OCI-LY7 (cell line): ENCODE measurements around the gene PTH1R. TPM values are rescaled to one million over a fixed set of nuclear protein-coding genes. Genes with fewer than 3 reads are reported as not detected.

Source experiments
- BruUV-seq: library from RNA; stranded (reverse); fragments of 400-500 nt; replicated peaks from 2 replicates; lab custom pipeline; 2021; lab: Mats Ljungman, UMichigan
- CTCF ChIA-PET: fragments of 300-600 bp; sonication (Branson Sonifier 250); formaldehyde crosslinking; loops from one replicate; lab custom pipeline; 2022; ENCODE audit warnings: antibody characterized with exemption; ENCODE audit not compliant: unreplicated experiment; lab: Charles Lee
- POLR2A ChIA-PET: fragments of 300-600 bp; sonication (Branson Sonifier 250); formaldehyde crosslinking; loops from one replicate; lab custom pipeline; 2022; ENCODE audit warnings: antibody characterized with exemption; lab: Charles Lee
- DNase-seq: peaks from one replicate; pipeline ENCODE4 v3.0.0-alpha.2; 2015; ENCODE audit warnings: low spot score
- H2AFZ ChIP-seq: fragments of 200-600 bp; sonication (generic), shearing (Covaris generic); 2 replicates; pipeline ENCODE4 v1.6.1; 2014; ENCODE audit warnings: mild to moderate bottlenecking, antibody characterized with exemption, low read length, moderate library complexity
- H3K27ac ChIP-seq: fragments of 200-600 bp; sonication (generic); 2 replicates; pipeline ENCODE4 v1.5.1; 2014; ENCODE audit warnings: mixed run types, low read depth, mild to moderate bottlenecking, moderate library complexity, low read length, inconsistent platforms; ENCODE audit not compliant: poor library complexity, severe bottlenecking
- H3K36me3 ChIP-seq: fragments of 200-600 bp; sonication (generic); 2 replicates; pipeline ENCODE4 v1.6.1; 2014; ENCODE audit warnings: mild to moderate bottlenecking, antibody characterized with exemption, low read length, moderate library complexity, mixed read lengths; ENCODE audit not compliant: insufficient read depth
- H3K4me1 ChIP-seq: fragments of 200-600 bp; sonication (generic); 2 replicates; pipeline ENCODE4 v1.5.1; 2014; ENCODE audit warnings: mild to moderate bottlenecking, low read length; ENCODE audit not compliant: insufficient read depth, poor library complexity, severe bottlenecking
- H3K4me2 ChIP-seq: fragments of 200-600 bp; sonication (generic); 2 replicates; pipeline ENCODE4 v1.6.1; 2014; ENCODE audit warnings: mild to moderate bottlenecking, low read length
- H3K4me3 ChIP-seq: fragments of 200-600 bp; sonication (generic); 2 replicates; pipeline ENCODE4 v1.5.1; 2014; ENCODE audit warnings: mild to moderate bottlenecking, low read depth, low read length; ENCODE audit not compliant: poor library complexity, severe bottlenecking
- H3K79me2 ChIP-seq: fragments of 200-600 bp; sonication (generic); 2 replicates; pipeline ENCODE4 v1.6.1; 2016; ENCODE audit warnings: low read depth, mild to moderate bottlenecking, low read length, moderate library complexity, mixed read lengths; ENCODE audit not compliant: insufficient read depth
- H3K9me2 ChIP-seq: fragments of 200-600 bp; sonication (generic); 2 replicates; pipeline ENCODE4 v1.6.1; 2016; ENCODE audit warnings: mild to moderate bottlenecking, low read length, mixed read lengths; ENCODE audit not compliant: insufficient read depth
- H3K9me3 ChIP-seq: fragments of 200-600 bp; sonication (generic); 2 replicates; pipeline ENCODE4 v1.6.1; 2014; ENCODE audit warnings: mild to moderate bottlenecking, mixed run types, low read length, mixed read lengths
- H4K20me1 ChIP-seq: fragments of 200-600 bp; sonication (generic); 2 replicates; pipeline ENCODE4 v1.6.1; 2014; ENCODE audit warnings: mild to moderate bottlenecking, antibody characterized with exemption, low read length, moderate library complexity, mixed read lengths; ENCODE audit not compliant: insufficient read depth
- EZH2phosphoT487 ChIP-seq: fragments of 200-600 bp; sonication (generic); IDR thresholded peaks from 2 replicates; pipeline ENCODE4 v1.6.1; 2018; ENCODE audit warnings: low read depth, borderline replicate concordance, mild to moderate bottlenecking, mixed run types, antibody characterized with exemption, low read length, moderate library complexity, mixed read lengths
- intact Hi-C: fragments of 100-400 bp; cut with micrococcal nuclease; formaldehyde crosslinking; loops from one replicate; pipeline ENCODE4 v1.10.0; 2022; ENCODE audit not compliant: unreplicated experiment
- total RNA-seq, 2 experiments: library from RNA; depleted of rRNA in 1 of 2; stranded (reverse); fragments of >200 nt in 1 of 2; shearing (Covaris generic) in 1 of 2; gene quantifications; 2 replicates each; pipeline ENCODE4 v1.2.3, GENCODE V29; 2014 to 2022
- TF ChIP-seq, protein P1 (sequence below): fragments of 200-600 bp; sonication (generic); conservative IDR thresholded peaks from 2 replicates; pipeline ENCODE4 v1.5.1; 2014; ENCODE audit warnings: mild to moderate bottlenecking, antibody characterized with exemption, low read length, moderate library complexity, mixed read lengths

Gene PTH1R
- total RNA-seq, 2 experiments from 2014 or later = not detected

DNA sequence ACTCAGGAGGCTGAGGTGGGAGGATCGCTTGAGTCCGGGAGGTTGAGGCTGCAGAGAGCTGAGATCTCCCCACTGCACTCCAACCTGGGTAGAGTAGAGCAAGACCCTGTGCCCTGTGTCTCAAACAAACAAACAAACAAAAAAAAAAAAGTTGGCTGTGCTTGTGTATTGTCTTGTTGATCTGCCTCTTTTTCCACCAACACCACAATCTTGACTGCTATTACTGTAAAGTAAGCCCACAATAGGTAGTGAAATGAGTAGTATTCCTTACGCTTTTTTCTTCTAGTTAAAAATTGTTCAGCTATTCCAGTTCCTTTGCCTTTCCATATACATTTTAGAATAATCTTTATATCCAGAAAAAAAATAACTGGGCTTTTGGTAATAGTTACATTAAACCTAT is 35.5 kb downstream of the PTH1R start:
- POLR2A ChIA-PET = interaction anchor here (0.5 kb wide), 1 partner anchor 289 kb away, joined by 6 read pairs; no protein-coding TSS in a partner anchor
- no TSS peak for BruUV-seq

DNA sequence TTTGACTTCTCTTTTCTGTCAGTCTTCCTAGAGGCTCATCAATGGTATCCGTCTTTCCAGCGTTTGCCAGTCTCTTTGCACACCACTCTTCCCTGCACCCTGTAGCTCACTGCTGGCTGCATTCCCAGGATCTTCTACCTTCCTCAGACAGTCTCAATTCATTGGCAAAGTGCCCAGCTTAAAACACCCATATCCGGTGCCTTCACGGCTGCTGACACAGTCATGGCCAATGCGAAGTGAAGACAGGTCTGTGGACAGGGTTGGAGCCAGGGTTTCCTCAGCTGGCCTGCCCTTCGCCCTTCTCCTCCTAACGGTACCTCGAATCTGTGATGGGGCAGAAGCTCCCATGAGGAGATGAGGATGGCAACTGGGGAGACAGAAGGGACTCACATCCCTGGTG is 36.1 kb downstream of the PTH1R start:
- no peaks in the 10 kb centered on the region for H4K20me1 ChIP-seq
- H3K9me2 ChIP-seq = no peaks in the 10 kb centered on the region
- H3K9me3 ChIP-seq = peaks cover 11% of the 10 kb centered on the region; the same call in 1 of the 2 replicates
- ChIA-PET CTCF (no interaction called here), POLR2A (no interaction called here)
- intact Hi-C loops = no loop called here
- no peak overlapping the region for H2AFZ ChIP-seq
- H3K4me2 ChIP-seq = no peak overlapping the region
- BruUV-seq = no TSS peak
- no peak overlapping the region for H3K4me3 ChIP-seq
- H3K79me2 ChIP-seq = no peaks in the 10 kb centered on the region
- no peak overlapping the region for H3K27ac ChIP-seq
- peaks cover 11% of the 10 kb centered on the region for H3K4me1 ChIP-seq
- TF ChIP-seq EZH2phosphoT487 = no peak
- TF ChIP-seq, protein P1, sequence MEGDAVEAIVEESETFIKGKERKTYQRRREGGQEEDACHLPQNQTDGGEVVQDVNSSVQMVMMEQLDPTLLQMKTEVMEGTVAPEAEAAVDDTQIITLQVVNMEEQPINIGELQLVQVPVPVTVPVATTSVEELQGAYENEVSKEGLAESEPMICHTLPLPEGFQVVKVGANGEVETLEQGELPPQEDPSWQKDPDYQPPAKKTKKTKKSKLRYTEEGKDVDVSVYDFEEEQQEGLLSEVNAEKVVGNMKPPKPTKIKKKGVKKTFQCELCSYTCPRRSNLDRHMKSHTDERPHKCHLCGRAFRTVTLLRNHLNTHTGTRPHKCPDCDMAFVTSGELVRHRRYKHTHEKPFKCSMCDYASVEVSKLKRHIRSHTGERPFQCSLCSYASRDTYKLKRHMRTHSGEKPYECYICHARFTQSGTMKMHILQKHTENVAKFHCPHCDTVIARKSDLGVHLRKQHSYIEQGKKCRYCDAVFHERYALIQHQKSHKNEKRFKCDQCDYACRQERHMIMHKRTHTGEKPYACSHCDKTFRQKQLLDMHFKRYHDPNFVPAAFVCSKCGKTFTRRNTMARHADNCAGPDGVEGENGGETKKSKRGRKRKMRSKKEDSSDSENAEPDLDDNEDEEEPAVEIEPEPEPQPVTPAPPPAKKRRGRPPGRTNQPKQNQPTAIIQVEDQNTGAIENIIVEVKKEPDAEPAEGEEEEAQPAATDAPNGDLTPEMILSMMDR = no peak
- peaks cover 34% of the 10 kb centered on the region for H3K36me3 ChIP-seq
- DNase-seq = no peak

More for the DNA sequence above, 35.5 kb downstream of the PTH1R start:
- no peak overlapping the region for H2AFZ ChIP-seq
- H3K4me3 ChIP-seq = no peak overlapping the region
- CTCF ChIA-PET = no interaction called here
- H4K20me1 ChIP-seq = no peaks in the 10 kb centered on the region
- TF ChIP-seq, protein P1 = no peak
- TF ChIP-seq EZH2phosphoT487 = no peak
- peaks cover 4% of the 10 kb centered on the region; the same call in 1 of the 2 replicates for H3K9me3 ChIP-seq
- intact Hi-C loops = no loop called here
- no peak overlapping the region for H3K27ac ChIP-seq
- H3K9me2 ChIP-seq = no peaks in the 10 kb centered on the region
- peaks cover 11% of the 10 kb centered on the region for H3K4me1 ChIP-seq
- no peaks in the 10 kb centered on the region for H3K79me2 ChIP-seq
- DNase-seq = no peak
- no peak overlapping the region for H3K4me2 ChIP-seq
- peaks cover 27% of the 10 kb centered on the region for H3K36me3 ChIP-seq

DNA sequence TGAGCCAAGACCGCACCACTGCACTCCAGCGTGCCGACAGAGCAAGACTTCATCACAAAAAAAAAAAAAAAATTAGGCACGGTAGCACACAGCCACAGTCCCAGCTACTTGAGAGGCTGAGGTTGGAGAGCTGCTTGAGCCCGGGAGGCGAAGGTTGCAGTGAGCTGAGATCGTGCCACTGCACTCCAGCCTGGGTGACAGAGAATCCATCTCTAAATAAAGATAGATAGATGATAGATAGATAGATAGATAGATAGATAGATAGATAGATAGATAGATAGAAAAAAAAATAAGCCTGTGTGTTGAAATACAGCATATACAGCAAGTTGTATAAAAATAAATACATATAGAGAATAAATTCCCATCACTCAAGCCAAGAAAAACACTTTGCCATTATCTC is 37.3 kb downstream of the PTH1R start:
- H3K4me1 ChIP-seq = peaks cover 5% of the 10 kb centered on the region
- no peaks in the 10 kb centered on the region for H4K20me1 ChIP-seq
- no TSS peak for BruUV-seq
- POLR2A ChIA-PET = no interaction called here
- TF ChIP-seq, protein P1 = no peak
- no peak for TF ChIP-seq EZH2phosphoT487
- no peak overlapping the region for H3K4me2 ChIP-seq
- H3K79me2 ChIP-seq = no peaks in the 10 kb centered on the region
- no peaks in the 10 kb centered on the region for H3K9me2 ChIP-seq
- CTCF ChIA-PET = no interaction called here
- H3K4me3 ChIP-seq = no peak overlapping the region
- H3K36me3 ChIP-seq = peaks cover 46% of the 10 kb centered on the region
- no peak overlapping the region for H3K27ac ChIP-seq
- peaks cover 12% of the 10 kb centered on the region; the same call in 1 of the 2 replicates for H3K9me3 ChIP-seq
- no peak overlapping the region for H2AFZ ChIP-seq
- intact Hi-C loops = no loop called here
- no peak for DNase-seq
